ENCODE results near the gene RGL4.

DNA sequence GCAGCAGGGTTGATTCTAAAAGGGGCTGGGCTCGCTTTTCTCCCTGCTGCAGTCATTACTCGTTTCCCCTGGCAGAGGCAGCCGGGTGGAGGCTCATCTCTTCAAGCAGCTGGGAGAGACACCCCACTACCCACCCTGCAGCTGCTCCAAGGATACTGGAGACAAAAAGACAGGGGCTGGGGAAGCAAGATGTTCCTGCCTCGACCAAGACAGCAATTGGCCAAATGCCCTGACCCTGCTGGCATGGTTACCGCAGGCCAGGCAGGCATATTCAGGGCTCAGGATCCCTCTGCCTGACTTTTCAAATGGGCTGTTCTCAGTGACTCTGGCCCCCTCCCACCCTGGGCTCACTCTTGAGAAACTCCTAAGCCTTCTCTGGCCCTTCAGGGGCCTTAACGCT, 6.8 kb upstream of the RGL4 start:
- TF ChIP-seq, protein P1, sequence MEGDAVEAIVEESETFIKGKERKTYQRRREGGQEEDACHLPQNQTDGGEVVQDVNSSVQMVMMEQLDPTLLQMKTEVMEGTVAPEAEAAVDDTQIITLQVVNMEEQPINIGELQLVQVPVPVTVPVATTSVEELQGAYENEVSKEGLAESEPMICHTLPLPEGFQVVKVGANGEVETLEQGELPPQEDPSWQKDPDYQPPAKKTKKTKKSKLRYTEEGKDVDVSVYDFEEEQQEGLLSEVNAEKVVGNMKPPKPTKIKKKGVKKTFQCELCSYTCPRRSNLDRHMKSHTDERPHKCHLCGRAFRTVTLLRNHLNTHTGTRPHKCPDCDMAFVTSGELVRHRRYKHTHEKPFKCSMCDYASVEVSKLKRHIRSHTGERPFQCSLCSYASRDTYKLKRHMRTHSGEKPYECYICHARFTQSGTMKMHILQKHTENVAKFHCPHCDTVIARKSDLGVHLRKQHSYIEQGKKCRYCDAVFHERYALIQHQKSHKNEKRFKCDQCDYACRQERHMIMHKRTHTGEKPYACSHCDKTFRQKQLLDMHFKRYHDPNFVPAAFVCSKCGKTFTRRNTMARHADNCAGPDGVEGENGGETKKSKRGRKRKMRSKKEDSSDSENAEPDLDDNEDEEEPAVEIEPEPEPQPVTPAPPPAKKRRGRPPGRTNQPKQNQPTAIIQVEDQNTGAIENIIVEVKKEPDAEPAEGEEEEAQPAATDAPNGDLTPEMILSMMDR (IDR thresholded peaks at IDR 0.05; ENCODE audit: insufficient read depth, low read depth, low read length): no peak
- no peak for TF ChIP-seq EZH2 (IDR thresholded peaks at IDR 0.05; ENCODE audit: insufficient read depth, low read length)

Measured in astrocyte (in vitro differentiated cells and primary cell).